Activated CD8-positive, alpha-beta memory T cell treated with anti-CD3 and anti-CD28 coated beads for 48 hours (primary cell): ENCODE measurements around the gene SDC1.
"Not testable (repeated sequence)": the region's sequence is repeated elsewhere in the genome, so short reads cannot be mapped to it uniquely, and the experiment has no call there.

Experiments used
- DNase-seq, 3 experiments: peaks; one replicate each; pipeline ENCODE4 v3.0.0-alpha.2; 2020; ENCODE audit warnings: low read depth in 2 of 3, low spot score in 2 of 3

The SDC1 gene, protein sequence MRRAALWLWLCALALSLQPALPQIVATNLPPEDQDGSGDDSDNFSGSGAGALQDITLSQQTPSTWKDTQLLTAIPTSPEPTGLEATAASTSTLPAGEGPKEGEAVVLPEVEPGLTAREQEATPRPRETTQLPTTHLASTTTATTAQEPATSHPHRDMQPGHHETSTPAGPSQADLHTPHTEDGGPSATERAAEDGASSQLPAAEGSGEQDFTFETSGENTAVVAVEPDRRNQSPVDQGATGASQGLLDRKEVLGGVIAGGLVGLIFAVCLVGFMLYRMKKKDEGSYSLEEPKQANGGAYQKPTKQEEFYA

DNA sequence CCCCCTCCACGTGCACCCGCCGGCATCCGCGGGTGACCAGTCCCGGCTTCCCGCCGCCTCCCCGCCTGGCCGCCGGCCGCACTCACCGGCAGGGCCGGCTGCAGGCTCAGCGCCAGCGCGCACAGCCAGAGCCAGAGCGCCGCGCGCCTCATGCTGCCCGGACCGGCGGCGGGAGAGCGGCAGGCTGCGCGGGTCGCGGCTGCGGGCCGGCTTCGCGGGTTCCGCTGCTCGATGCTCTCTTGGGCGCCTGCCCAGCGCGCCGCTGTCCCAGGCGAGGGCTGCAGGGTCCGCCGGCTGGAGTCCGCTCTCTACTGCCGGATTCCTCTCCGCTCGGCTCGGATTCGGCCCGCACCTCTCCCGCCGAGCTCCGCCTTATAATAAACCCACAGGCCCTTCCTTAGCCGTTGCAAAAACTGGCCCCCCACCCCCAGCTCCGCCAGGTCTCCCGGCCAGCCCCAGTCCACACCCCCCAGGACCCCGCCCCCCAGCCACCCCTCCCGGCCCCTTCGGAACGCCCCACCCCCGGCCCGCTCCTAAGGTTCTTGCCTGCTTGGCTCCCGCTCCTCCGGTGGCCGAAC, at the start of gene SDC1:
Gene SDC1, minus strand, starts transcription at position 415 of the 578 bp plus-strand sequence. Its CDS starts 263 bp downstream, at position 152.
- DNase-seq, result no peak

DNA sequence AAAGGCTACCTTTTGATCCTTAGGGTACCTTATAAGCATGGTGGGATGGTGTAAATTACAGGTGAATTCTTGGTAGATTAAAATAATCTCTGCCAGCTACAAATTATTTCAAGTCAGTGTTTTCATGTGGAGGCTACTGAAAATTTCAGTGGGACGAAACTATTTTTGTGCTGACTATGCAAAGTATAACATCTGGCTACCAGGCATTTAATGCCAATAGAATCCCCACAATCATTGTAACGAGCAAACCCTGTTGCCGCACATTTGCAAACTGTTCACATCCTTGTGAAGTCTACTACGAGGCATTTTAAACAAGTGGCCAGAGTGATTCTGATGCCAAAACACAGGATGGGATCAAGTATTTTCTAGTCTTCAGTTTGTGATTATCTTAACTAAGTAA, 48.1 kb upstream of the SDC1 start:
- no peak for DNase-seq

DNA sequence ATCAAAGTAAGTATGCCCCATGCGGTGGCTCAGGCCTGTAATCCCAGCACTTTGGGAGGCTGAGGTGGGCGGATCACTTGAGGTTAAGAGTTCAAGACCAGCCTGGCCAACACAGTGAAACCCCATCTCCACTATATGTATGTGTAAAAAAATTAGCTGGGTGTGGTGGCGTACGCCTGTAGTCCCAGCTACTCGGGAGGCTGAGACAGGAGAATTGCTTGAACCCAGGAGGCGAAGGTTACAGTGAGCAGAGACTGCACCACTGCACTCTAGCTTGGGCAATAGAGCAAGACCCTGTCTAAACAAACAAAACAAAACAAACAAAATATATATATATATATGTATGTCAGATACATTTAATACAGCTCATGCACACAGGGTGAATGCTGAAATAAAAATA, 43.4 kb upstream of the SDC1 start:
- not testable (repeated sequence) for DNase-seq

DNA sequence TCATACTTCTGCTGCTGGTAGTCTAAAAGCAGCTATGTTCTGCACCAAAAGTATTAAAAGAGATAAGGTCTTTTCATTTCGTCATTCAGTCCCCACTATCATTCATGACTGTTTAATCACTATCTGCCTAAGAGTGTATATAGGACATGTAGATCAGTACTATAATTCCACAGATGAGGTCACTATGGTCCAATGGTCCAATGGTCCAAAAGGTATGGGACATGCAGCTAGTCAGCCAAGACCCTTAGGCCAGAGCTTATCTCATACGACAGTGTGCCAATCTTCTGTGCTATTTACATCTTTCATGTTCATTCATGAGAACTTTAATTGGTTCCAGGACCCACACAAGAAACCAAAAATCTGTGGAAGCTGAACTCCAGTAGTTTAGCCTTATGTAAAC, 42.6 kb upstream of the SDC1 start:
- no peak for DNase-seq

DNA sequence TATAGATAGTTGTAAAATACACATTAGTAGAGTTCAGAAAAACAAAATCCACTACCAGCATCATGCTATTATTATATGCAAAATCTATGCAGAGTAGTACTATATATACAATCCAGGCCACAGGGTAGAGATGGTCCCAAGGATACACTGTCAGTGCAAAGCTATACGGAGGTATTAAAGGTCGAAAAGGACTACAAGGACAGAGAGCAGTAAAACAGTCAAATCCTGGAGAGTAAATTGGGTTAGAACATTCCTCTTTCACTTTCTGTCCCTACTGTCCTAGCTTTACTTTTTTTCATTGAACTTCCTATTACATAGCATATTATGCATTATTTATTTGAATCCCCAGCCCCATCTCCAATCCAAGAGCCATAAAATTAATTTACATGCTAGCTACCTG, 39.7 kb upstream of the SDC1 start:
- no peak for DNase-seq

DNA sequence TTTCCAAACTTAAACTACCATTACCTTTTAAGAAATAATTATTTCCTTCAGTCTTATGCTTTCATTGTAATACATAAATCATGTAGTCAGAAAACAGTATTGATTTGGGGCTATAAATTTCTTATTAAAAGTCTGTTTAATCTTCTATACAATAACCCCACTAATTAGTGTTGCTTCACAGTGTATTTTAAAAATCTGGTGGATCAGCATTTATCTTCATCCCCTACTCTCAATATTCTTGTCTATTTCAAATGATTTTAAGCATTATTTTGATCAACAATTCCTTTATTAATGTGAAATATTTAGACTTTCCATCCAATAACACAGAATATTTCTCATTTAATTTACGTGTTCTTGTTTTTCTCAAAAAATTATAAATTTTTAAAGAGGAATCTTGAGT, 32.5 kb upstream of the SDC1 start:
- DNase-seq, result no peak

DNA sequence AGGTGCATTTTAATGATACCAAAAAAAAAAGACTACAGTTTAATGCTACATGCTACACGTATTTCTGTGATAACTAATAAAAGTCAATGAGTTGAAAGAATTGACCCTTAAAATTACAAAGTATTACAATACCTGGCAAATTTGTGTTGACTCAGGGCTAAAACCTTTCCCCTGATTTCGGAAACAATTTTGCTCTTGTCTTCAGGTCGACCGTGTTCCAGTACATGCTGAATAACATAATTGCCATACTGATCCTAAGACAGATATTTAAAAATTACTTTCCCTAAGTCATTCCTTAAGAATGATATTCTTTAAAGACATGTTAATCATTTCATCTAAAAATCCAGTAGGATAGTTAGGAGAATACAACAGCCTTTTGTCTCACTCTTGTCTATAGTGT, 29.8 kb upstream of the SDC1 start:
- DNase-seq, result no peak

DNA sequence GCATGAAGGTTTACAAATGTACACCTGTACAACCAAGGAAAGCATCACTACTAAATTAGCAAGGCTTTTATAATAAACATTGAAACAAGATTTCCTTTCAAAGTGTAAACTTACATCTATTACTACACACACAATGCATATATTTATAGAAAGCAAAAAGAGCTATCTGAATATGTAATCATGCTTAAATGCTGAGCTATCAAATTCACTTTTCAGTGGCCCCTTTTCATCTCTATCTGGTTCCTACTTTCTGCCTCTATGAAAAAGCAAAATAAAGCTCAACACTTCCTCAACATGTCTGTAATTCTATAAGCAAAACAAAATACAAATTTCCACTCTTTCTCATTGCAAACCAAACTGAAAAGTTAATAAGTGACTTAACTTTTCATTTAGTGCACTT, 25.5 kb upstream of the SDC1 start:
- no peak for DNase-seq

DNA sequence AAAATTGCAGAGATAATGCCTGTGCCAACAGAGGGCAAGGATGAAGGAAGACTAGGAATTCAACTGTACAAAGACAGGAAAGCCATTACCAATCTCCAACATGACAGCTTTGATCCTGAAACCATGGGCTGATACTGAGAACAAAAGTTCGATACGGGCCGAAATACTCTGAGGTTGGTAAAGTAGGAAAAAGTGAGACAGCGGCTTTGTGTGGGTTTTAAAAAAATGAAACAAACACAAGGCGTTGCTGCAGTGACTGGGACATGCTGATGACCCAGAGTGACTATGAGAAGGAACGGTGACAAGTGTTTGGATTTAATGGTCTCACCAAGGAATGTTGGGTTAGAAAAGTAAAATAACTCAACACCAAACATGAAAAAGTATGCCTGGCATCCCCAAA, 24.2 kb upstream of the SDC1 start:
- DNase-seq, result no peak

DNA sequence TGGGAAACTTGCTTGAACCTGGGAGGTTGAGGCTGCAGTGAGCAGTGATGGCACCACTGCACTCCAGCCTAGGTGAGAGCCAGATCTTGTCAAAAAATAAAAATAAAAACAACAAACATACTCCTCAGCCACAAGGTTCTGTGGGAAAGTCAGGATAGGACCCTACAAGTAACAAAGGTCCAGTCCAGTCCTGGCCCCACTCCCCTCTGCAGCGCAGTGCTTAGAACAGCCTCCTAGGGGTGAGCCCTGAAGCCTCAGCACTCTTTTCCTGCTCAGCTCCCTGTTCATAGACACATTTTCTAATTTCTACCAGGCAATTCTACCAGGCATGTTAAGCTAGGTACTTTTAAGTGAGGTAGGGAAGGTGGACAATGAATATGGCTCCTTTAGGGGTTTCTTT, 22.2 kb upstream of the SDC1 start:
- DNase-seq, result no peak

DNA sequence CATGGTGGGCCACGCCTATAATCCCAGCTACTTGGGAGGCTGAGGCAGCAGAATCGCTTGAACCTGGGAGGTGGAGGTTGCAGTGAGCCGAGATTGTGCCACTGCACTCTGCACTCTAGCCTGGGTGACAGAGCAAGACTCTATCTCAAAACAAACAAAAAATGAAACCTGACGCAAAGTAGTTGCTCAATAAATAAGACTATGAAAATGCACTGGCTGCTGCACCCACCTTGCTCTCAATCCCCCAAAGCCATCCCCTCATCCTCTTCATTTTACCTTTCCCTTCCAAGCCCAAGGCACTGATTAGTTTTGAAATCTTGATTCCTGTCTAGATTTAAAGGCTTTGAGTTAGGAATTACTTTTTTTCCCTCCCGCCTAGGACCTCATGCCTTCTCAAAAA, 18.7 kb upstream of the SDC1 start:
- DNase-seq, result not testable (repeated sequence)

DNA sequence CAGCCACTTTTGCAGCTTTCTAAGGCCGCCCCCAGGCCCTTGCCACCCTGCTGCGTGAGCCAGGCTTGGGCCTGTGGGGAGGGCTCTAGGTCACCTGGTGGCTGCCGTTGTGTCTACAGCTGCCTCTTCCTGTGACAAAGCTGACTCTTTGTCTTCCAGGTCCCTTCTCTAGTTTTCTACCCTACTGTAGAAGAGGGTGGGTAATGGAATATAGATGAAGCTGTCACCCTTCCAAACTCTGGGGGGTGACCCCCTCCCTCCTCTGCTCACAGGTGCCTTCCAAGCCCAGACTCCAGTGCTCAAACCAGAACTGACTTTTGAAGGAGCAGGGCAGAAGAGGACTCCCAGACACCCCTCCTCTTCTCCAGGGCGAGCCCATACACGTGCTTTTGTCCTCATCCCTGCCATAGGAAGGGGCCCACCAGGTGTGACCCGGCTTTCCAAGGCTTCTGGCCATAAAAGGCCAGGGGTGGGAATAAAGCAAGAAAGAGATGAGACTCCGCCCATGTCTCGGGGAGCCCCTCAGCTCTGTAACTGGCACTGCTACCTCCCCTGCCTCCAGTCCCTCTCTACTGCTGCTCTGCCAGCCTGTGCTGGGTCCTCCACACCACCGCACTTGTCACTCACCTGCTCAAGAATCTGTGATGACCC, 17.9 kb upstream of the SDC1 start:
- DNase-seq, result no peak

DNA sequence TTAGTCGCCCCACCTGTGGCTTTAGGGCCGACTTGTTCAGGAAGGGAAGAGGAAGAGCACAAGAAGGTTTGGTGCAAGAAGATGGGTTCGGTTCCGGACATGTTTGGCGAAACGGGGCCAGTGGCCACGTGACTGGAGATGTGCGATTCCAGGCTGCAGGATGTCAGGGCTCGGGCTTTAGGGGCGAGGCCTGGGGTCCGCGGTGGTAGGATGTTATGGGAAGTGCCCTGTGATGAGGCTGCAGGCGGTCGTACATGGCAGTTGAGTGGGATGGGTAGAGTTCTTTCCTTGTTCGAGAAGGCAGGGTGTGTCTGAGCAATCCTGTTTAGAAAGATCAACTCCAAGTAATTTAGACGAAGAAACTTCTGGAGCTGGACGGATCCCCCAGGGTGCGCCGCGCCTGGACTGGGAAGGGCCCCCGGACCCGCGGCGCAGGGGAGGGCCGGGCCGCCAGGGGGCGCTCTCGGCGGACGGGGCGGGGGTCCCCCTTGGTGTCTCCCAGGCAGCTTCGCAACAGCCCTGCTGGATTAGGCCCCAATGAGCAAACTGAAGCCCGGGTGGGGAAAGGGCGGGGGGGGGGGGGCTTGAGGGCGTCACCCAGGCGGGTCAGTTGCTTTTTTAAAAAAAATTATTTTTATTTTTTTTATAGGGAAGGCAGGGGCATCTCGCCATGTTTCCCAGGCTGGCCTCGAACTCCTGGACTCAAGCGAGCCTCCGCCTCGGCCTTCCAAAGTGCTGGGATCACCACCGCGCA, 17.2 kb upstream of the SDC1 start:
- DNase-seq, result no peak

DNA sequence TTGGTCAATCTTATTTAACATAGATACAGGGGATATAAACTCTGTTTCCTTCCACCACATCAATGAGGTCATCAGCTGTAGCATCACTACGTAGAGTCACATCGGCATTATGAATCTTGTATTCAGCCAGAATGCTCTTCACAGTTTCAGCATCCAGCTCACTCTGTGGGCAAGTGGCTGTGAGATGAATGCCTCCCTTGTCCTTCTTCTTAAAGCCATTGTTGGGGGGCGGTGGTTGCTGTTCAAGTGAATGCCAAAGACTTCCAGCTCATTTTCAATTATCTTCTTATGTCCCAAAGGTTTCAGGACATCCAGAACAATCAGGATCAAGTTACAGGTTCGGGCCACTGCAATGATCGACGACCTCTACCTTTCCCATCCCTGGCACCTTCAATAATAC, 15.4 kb upstream of the SDC1 start:
- not testable (repeated sequence) for DNase-seq

DNA sequence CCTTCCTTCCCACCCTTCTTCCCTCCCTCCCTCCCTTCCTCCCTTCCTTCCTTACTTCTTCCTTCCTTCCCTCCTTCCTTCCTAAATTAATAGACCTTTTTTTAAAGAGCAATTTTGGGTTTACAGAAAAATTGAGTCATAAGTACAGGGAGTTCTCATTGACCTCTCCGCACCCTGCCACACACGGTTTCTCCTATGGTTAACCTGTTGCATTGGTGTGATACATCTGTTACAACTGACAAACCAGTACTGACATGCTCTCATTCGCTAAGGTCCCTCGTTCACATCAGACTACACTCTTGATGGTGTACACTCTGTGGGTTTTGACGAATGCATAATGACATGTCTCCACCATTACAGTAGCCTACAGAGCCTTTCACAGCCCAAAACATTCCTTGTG, 11.6 kb upstream of the SDC1 start:
- DNase-seq, result no peak

DNA sequence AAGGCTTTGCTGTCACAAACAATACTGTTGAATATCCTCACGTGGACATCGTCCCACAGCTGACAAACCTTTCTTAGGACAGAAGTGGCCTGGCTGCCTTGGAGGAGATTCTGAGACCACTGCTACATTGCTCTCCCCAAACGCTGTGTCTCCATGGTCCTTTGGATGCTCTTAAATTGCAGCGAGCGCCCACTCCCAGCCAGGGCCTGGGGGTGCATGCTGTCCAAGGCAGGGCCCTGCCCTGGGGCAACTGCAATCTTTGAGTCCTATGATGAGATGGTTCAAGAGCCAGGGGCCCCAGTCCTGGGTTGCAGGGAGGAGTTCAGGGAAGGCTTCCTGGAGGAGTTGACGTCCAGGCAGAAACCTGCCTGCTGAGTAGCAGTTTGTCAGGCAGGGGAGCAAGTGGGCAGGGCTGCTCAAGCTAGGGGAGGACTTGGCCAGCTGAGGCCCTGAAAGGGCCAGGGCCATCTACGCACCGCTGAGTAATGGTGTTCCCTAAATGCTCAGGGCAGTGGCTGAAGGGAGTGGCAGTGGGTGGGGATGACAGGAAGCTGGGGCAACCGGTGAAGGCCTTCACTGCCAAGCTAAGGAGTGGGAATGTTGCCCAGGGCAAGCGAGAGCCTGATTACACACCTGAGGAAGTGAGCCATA, 10.8 kb upstream of the SDC1 start:
- no peak for DNase-seq

DNA sequence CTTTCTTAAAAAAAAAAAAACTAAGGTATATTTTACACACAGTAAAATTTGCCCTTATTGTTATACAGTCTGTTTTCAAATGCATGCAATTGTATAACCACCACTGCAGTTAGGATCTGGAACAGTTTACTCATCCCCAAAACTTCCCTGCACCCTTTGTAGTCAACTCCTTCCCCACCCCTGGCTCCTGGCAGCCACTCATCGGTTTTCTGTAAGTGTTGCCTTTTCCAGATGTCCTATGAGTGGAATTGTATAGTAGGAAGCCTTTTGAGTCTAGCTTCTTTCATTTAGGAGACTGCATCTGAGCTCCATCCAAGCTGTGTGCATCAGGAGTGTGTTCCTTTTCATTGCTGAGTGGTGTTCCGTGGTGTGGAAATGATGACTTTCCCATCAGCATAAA, 9.7 kb upstream of the SDC1 start:
- DNase-seq, result not testable (repeated sequence)

DNA sequence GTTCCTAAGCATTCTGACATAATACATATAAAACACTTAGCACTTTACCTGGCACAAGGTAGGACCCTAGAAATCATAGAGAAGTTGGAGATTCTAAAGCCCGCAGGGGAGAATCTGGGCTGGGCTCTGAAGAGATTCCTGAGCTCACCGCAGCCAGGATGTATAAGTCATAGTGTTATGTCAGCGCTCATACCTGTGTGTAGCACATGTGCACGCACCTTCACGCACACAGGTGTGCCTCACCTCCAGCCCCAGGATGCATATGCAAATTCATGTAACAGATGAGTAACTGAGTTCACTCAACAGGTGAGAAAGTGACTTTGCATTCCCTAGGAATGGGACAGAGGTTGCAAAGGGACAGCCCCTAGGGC, 7.9 kb upstream of the SDC1 start:
- no peak for DNase-seq

DNA sequence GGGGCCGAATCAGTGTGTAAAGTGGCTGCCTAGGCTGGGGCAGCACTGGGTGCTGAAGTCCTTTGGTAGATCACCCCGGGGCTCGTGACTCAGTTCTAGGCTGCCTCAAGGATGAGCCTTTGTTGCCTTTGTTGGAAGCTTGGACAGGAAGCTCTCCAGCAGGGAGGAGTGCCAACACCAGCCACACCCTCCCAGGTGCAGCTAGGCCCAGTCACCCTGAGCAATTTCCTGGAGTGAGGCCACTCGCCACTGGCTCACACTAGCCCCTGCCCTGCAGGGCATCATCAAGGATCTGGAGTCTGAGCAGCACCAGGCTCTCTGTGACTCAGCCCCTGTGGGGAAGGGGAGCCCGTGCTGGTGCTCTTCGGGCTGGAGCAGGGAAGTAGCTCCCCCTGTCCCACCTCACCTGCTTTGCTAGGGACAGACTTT, 6.7 kb upstream of the SDC1 start:
- no peak for DNase-seq

DNA sequence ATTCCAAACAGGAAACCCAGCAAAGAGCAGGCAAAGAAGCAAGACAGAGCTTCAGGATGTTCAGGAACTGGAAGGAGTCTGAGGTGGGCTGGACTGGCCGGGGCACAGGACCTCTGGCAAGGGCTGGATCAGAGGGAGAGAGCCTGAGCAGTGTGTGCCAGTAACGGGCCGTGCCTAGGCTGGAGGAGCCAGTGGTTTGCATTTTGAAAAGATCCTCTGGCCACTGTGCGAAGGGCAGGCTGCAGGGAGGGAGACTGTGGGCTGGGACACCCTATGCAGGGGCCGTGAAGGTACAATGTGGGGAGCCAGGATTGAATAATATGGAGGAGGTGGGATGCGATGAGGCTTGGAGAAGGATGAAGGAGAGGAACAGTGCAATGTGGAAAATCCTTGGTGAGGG, 6.2 kb upstream of the SDC1 start:
- DNase-seq, result no peak

DNA sequence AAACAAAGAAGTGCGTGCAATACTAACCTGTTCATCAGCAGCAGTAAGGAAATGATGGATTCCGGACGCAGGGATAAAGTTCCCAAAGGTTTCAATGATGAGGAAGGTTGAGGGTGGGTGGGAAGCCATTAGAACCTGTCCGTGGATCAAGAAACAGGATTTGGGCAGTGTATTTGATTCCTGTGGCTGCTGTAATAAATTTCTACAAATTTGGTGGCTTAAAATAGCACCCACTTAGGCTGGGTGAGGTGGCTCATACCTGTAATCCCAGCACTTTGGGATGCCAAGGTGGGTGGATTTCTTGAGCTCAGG, 5.1 kb upstream of the SDC1 start:
- DNase-seq, result no peak
